HG03039 (cell line): ENCODE results near the gene CAPS2.
A peak's percentile ranks its signal among the peaks of the same experiment; 100 is the strongest.
"Not testable (repeated sequence)": the region's sequence is repeated elsewhere in the genome, so short reads cannot be mapped to it uniquely, and the experiment has no call there.

Experiments
- ATAC-seq: cut with Tn5 transposase; IDR thresholded peaks from one replicate; pipeline ENCODE4 v1.9.1; 2021; ENCODE audit warnings: mild to moderate bottlenecking, moderate library complexity; ENCODE audit not compliant: unreplicated experiment

Gene CAPS2

DNA sequence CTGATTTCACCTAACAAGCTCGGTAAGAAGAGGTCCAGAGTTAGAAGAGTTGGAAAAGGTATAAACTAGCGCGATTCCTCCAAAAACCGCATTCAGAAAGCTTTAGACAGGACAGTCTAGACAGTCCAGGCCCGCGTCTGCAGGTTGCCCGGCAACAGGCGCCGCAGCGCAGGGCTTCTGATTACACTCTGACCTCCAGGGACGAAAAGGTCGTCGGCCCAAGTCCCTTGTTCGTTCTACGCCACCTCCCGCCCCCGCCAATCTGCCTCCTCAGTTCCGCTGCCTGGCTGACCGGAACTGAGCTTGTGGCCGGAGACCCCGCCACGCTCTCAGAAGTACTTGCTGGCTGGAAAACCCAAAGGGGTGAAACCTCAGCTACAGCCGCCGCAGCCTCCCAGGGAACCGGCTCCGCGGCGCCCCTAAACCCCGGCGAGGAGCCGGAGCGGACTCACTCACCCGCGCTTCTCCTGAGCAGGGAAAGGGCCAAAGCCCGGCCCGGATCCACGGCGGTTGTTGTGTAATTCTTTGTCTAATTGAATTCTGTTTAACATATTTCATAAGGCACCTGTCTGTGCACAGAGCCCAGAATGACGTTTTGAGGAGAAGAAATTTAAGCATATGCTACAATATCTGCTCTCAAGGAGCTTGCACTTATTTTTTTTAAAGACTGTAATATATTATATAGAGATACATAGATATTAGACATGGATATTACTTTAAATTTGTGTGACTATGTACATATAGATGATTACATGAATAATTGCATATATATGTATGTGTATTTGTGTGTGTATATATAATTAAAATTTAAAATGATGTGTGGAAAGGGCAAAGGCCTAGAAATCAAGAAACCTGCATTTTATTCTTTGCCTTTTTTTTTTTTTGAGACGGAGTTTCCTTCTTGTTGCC lies at the start of gene CAPS2:
CAPS2 (minus strand) TSS at position 407 of the 909 bp plus-strand sequence. CDS start 3,826 bp downstream, outside the sequence.
- peak; percentile 85 for ATAC-seq

DNA sequence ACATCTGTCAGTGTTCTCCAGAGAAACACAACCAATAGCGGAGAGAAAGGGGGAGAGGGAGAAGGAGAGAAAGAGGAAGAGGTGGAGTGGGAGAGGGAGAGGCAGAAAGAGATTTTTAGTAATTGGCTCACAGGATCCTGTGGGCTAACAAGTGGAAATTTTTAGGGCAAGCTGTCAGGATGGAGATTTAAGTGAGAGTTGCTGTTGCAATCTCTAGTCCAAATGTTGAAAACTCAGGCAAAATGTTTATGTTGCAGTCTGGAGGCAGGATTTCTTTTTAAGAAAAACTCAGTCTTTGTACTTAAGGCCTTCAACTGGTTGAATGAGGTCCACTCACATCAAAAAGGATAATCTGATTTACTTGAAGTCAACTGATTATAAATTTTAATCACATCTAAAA lies 48.2 kb upstream of the CAPS2 start:
- no peak for ATAC-seq

DNA sequence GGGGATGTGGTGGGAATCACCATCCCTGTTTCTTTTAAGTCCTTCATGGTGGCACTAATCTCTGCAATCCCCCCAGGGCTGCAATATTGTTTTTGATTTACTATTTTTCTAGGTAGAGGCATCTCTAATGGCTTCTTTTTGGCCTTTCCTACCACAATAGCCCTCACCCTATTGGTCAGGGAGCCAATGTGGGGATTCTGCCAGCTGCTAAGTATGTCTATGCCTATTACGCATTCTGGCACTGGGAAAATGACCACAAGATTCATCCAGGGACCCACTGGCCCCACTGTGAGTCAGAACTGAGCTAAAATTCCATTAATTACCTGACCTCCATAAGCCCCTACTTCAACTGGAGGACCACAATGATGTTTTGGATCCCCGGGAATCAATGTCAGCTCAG lies 44.8 kb upstream of the CAPS2 start:
- ATAC-seq = no peak

DNA sequence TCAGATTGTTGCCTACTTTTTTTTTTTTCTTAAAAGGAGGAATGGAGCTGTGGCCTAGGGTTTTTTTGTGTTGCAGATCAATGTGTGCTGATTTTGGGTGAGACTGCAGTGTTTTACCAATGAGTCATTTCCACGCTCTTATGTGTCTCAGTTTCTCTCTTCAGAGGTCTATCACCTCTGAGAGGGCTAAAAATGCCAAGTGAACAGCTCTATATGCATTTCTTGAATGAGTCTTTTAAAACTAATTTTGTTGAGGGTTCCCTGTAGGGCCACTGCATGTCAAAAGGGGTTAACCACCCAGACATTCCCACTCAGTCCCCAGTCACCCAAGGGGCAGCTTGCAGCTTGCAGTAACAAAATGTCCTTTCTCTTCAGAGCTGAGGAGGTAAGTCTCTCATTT lies 36.5 kb upstream of the CAPS2 start:
- ATAC-seq = peak; percentile 65

DNA sequence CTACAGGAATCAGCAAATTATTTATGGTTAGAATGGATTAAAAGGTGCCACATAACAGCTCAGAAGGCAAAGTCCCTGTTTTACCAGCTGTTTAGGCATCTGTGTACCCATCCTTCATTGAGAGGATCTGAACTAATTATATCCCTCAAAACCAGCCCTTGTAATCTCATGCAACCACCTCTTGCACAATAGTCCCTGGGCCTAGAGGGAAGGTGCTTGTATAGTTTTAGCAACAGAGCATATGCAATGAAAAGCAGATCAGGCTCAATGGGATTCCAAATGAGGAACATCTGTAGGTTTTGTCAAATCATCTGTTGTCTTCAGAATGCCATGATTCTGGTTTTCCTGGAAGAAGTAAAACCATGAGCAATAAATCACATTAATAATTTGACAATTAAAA lies 34.8 kb upstream of the CAPS2 start:
- no peak for ATAC-seq

DNA sequence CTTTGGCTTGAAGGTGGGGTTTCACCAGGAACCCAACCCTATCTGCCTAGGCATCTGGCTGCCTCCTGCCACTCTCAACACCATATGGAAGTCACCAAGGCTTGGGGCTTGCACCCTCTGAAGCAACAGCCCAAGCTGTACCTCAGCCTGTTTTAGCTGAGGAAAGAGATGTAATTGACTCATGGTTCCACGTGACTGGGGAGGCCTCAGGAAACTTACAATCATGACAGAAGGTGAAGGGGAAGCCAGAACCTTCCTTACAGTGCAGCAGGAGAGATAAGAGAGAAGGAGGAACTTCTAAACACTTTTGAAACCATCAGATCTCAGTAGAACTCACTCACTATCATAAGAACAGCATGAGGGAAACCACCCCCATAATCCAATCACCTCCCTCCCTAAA lies 31.3 kb upstream of the CAPS2 start:
- no peak for ATAC-seq

DNA sequence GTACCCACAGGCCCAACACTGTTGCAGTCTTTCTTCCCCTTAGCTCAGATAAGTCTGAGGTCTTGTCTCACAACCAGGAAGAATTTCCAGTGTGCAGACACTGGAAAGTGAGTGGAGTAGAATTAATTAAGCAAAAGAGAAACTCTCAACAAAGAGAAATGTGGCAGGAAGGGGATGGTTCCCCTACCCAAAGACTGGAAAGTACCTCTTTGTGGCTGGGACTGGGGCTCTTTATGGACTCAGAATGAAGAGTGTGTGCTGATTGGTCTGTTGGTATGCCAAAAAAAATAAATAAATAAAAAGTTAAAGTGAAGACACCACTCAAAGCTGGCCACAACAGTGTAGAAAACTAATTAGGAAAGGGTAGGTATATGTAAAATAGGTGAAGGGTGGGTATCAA lies 30.8 kb upstream of the CAPS2 start:
- ATAC-seq = no peak

DNA sequence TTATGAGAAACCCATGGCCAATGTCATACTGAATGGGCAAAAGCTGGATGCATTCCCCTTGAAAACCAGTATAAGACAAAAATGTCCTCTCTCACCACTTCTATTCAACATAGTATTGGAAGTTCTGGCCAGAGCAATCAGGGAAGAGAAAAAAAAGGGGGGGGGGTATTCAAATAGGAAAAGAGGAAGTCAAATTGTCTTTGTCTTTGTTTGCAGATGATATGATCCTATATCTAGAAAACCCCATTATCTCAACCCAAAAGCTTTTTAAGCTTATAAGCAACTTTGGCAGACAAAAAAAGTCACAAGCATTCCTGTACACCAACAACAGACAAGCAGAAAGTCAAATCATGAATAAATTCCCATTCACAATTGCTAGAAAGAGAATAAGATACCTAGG lies 23.9 kb upstream of the CAPS2 start:
- no peak for ATAC-seq

DNA sequence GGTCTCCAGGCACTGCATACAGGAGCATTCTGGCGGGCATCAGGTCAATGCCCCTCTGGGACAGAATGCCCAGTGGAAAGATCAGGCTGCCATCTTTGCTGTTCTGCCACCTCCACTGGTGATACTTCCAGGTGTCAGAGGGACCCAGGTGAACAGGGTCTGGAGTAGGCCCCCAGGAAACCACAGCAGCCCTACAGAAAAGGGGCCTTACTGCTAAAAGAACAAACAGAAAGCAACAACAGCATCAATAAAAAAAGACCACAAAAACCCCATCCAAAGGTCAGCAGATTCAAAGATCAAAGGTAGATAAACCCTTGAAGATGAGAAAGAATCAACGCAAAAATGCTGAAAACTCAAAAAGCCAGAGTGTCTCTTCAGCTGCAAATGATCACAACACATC lies 20.3 kb upstream of the CAPS2 start:
- no peak for ATAC-seq

DNA sequence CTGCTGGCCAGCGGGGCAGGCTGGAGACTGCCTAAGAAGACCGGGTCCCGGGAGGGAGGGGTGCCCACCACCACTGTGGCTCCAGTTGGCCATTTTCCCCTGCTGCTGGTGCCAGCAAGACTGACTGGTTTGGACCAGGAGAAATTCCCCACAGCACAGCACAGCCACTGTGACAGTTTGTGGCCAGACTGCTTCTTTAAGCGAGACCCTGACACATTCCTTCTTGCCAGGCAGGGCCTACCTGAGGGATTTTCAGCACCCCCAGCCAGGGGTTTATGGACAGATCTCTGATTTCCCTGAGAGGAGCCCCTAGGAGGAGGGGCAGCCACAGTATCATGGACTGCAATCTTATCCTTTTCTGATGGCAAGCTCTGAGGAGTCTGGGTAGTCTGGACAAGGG lies 19.8 kb upstream of the CAPS2 start:
- no peak for ATAC-seq

DNA sequence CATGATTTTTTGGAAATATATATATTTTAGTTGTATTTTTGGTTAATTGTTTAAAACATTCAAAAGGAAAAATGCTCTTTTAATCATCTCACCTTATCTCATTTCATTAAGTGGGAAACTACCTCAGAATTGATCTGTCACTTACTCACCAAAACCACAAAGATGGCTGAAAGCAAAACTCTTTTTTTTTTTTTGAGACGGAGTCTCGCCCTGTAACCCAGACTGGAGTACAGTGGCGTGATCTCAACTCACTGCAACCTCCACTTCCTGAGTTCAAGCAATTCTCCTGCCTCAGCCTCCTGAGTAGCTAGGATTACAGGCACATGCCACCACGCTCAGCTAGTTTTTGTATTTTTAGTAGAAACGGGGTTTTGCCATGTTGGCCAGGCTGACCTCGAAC lies 16.1 kb upstream of the CAPS2 start:
- not testable (repeated sequence) for ATAC-seq

DNA sequence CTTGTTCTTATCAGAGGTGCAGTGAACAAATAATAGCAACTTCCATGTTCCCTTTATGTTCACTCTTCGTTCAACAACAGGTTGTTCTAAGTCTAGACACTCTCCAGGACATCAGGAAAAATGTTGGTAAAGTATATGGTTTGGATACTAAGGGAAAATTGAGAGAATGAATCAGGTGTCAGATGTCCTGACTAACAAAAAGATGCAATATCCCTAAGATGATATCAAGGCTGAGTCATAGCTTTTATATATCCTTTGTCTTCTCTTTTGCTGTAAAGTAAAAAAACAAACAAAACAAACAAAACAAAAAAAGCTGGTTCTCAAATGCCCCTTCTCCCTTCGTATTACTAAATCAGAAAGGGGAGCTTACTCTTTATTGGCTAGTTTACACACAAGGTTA lies 15.4 kb upstream of the CAPS2 start:
- ATAC-seq = no peak

DNA sequence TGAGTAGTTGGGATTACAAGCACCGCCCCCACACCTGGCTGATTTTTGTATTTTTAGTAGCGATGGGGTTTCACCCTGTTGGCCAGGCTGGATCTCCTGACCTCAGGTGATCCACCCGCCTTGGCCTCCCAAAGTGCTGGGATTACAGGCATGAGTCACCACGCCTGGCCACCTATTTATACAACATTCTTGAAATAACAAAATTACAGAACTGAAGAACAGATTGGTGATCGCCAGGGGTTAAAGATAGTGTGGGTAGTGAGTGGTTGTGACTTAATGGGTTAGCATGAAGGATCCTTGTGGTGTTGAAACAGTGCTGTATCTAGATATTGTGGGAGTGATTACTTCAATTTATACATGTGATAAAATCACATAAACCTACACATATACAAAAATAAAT lies 11.7 kb upstream of the CAPS2 start:
- ATAC-seq = no peak

DNA sequence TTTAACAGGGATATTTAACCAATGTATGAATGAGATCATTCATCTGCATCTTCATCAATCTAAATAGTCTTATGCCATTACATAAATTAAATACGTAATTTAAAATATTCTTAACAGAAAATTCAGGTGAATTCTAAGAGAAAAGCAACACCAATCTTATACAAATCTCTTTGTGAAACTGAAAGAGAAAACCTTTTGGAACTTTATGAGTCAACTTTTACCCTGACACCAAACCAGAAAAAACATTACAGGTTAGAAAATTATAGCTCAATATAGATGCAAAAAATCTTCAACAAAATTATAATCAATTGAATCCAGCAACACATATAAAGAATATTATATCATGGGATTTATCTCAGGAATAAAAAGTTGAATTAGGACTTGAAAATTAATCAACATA lies 7.8 kb upstream of the CAPS2 start:
- no peak for ATAC-seq

DNA sequence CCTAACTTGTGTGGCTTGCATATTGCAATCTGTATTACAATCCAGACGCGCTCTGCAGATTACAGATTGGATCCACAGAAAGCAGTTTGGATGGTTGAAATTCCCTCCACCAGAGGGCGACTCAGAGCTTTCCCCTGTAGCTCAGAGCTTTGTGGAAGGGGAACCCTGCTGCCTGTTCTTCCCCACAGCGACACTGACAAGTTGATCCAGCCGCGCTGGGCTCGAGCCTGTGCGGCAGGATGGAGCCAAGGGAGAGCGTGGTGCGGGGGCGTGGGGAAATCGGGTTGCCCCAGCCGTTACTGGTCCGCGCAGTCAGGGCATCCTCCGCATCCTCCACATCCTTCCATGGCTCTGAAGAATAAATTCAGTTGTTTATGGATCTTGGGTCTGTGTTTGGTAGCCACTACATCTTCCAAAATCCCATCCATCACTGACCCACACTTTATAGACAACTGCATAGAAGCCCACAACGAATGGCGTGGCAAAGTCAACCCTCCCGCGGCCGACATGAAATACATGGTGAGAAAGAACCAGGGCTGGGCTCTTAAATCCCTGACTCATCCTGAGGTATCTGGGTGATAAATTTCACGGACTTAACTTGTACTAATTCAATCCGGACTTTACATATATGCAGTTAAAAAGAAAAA lies 4.4 kb upstream of the CAPS2 start, which contains the start of gene GLIPR1L1:
GLIPR1L1 (plus strand) TSS at position 287 of the 647 bp plus-strand sequence; CDS start at position 346, 59 bp downstream.
- peak; percentile 63 for ATAC-seq

DNA sequence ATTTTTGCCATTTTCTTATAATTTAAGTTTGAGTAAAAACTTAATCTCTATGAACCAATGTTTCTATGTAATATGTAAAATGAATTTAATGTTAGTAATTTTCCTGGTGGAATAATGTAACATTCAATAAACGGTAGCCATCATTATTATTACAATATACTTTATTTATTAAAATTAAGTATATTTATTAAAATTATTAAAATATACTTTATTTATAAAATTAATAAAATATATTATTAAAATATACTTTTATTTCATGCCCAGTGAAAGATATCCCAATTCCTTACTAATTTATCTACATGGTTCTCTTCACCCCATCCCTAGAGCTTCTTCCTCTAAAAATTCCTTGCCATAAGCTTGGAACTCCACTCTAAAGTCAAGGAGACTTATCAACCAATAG lies 2.5 kb downstream of the CAPS2 start:
- no peak for ATAC-seq

DNA sequence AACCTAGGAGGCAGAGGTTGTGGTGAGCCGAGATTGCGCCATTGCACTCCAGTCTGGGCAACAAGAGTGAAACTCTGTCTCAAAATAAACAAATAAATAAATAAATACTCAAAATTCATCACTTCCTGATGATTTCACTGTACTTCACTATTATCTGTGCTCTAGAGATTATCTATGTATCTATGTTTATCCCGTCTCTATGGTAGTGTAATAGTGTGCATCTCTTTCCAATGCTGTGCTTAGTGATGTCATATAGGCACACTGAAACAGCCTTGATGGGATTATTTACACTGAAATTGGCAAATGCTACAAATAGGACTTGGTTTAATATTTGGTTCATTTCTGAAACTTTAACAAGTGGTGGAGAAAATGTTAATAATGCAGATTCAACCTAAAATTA lies 6.5 kb downstream of the CAPS2 start:
- no peak for ATAC-seq

DNA sequence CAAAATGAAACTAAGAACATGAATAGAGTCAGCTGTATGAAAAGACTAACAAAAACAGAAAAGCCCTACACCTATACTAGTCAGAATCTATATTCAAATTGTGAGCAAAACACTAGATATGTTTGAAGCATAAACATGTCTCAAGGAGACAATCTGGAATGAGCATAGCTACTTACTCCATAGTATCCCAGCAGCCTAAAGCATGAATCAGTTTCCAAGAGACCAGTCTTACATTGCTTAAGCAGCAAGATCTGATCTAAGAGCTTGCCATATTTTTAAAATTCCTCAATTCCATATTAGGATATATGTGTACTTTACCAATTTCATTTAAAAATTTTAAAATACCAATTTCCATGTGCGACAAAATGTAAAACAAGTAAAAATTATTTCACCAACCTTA lies 7.7 kb downstream of the CAPS2 start:
- ATAC-seq = no peak

DNA sequence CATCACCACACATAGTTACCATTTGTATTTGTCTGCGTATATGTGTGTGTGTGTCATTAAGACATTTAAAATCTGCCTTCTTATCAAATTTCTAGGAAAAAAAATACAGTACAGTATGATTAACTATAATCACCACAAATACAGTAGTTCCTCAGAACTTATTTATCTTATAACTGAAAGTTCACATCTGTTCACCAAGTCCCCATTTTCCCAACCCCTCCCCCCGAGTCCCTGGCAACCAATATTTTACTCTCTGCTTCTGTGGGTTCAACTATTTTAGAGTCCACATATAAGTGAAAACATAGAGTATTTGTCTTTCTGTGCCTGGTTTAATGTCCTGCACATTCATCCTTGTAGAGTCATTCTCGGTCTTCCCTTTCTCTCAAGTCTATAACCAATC lies 12.3 kb downstream of the CAPS2 start:
- no peak for ATAC-seq

DNA sequence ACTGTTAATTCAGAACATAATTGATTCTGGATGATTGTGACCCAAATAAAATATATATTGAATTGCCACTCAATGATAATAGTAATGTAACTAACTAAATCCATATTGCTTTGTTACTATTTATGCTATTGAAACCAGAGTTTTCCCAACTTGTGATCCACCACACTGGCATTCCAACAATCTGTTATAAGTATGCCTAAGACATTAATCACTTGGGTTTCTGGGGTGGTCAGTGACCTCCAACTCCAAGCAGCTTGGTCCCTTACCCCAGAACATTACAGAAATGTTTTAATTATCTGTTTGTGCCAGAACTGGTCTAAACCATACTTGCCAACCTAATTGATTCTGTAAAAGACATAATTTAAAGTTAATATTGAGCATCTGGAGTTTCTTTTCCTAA lies 14.6 kb downstream of the CAPS2 start:
- no peak for ATAC-seq

DNA sequence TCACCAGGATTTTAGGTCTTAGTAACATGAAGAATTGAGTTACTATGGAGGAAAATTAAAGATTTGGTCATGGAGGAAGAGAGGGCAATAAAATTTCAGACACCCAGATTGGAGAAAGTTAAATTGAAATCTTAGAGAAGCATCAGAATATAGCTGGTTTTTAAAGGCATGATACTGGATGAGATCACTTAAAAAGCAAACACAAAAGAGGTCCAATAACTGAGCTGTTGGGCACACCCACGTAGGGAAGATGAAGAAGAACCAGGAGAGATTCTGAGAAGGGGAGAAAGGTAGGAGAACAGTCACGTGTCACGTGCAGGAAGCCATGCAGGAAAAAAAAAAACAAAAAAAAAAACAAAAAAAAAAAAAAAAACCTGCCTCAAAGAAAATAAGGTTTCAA lies 18.8 kb downstream of the CAPS2 start:
- ATAC-seq = no peak

DNA sequence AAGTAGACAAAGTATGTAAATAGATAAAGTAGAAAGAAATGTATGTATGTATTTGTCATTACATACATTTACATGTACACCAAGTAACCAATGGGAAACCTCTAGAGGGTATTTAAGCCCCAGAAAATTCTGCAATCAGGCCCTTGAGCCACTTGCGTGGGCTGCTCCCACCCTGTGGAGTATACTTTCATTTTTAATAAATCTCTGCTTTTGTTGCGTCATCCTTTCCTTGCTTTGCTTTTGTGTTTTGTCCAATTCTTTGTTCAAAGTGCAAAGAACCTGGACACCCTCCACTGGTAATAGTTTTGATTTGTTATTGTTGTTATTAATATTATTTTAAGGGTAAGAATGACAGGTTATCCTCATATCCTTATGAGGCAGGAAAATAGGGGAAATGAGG lies 21.8 kb downstream of the CAPS2 start:
- no peak for ATAC-seq
